Measurements from ENCODE around the gene KCTD16. TPM values are rescaled to one million over a fixed set of nuclear protein-coding genes. Genes with fewer than 3 reads are reported as not detected.

The KCTD16 gene
- total RNA-seq, 1 donor from 2014 or later: 0.64 TPM

- H3K9me3 ChIP-seq: no peaks in the 10 kb centered on the region
- H3K4me3 ChIP-seq: no peak overlapping the region
- H3K27ac ChIP-seq: no peak overlapping the region
- no peaks in the 10 kb centered on the region for H3K36me3 ChIP-seq
- TF ChIP-seq CTCF (IDR thresholded peaks at IDR 0.05): no peak
- intact Hi-C loops (cut with DNase I): no loop called here
- H3K4me1 ChIP-seq: no peaks in the 10 kb centered on the region
- no peak for DNase-seq (ENCODE audit: low spot score in 2 of 2)
- no peaks in the 10 kb centered on the region for H3K27me3 ChIP-seq
Observed at GRCh38 chr5:144436007-144436406, 265.3 kb downstream of the KCTD16 start.

- TF ChIP-seq CTCF (IDR thresholded peaks at IDR 0.05): no peak
- H3K4me3 ChIP-seq: no peak overlapping the region
- peaks cover 0 to 12% of the 10 kb centered on the region in 2 donors for H3K9me3 ChIP-seq
- no peaks in the 10 kb centered on the region for H3K36me3 ChIP-seq
- intact Hi-C loops (cut with DNase I): no loop called here
- no peak for DNase-seq (ENCODE audit: low spot score in 2 of 2)
- H3K27ac ChIP-seq: no peak overlapping the region
- no peaks in the 10 kb centered on the region for H3K27me3 ChIP-seq
- no peaks in the 10 kb centered on the region for H3K4me1 ChIP-seq
Observed at GRCh38 chr5:144438237-144438636, 267.6 kb downstream of the KCTD16 start.

- DNase-seq (ENCODE audit: low spot score in 2 of 2): no peak
- intact Hi-C loops (cut with DNase I): no loop called here
- Histone ChIP-seq H3K4me3 (no peak overlapping the region), H3K4me1 (no peaks in the 10 kb centered on the region), H3K27me3 (no peaks in the 10 kb centered on the region), H3K9me3 (no peaks in the 10 kb centered on the region), H3K36me3 (no peaks in the 10 kb centered on the region), H3K27ac (no peak overlapping the region)
- TF ChIP-seq CTCF (IDR thresholded peaks at IDR 0.05): no peak
Observed at GRCh38 chr5:144448457-144448856, 277.8 kb downstream of the KCTD16 start.

GRCh38 chr5:144451187-144451973, 280.7 kb downstream of the KCTD16 start:
- H3K4me1 ChIP-seq: no peaks in the 10 kb centered on the region
- TF ChIP-seq CTCF (IDR thresholded peaks at IDR 0.05): no peak
- H3K27ac ChIP-seq: no peak overlapping the region
- H3K27me3 ChIP-seq: no peaks in the 10 kb centered on the region
- H3K4me3 ChIP-seq: no peak overlapping the region
- no peaks in the 10 kb centered on the region for H3K36me3 ChIP-seq
- no peaks in the 10 kb centered on the region for H3K9me3 ChIP-seq
- no peak for DNase-seq (ENCODE audit: low spot score in 2 of 2)
- intact Hi-C loops (cut with DNase I): no loop called here

- no peaks in the 10 kb centered on the region for H3K36me3 ChIP-seq
- no peak overlapping the region for H3K27ac ChIP-seq
- no peak for DNase-seq (ENCODE audit: low spot score in 2 of 2)
- no peaks in the 10 kb centered on the region for H3K27me3 ChIP-seq
- H3K4me3 ChIP-seq: no peak overlapping the region
- intact Hi-C loops (cut with DNase I): no loop called here
- H3K4me1 ChIP-seq: no peaks in the 10 kb centered on the region
- TF ChIP-seq CTCF (IDR thresholded peaks at IDR 0.05): no peak
- no peaks in the 10 kb centered on the region for H3K9me3 ChIP-seq
Observed at GRCh38 chr5:144453753-144454152, 283.1 kb downstream of the KCTD16 start.
